HFF-Myc (cell line): ENCODE measurements around the gene CREG2.
A peak's percentile ranks its signal among the peaks of the same experiment; 100 is the strongest.

ENCODE experiments used
- DNase-seq: peaks from one replicate; pipeline ENCODE4 v3.0.0-alpha.2; 2011; ENCODE audit warnings: low read depth; ENCODE audit errors: extremely low read depth
- H3K4me3 ChIP-seq: replicated peaks from 2 replicates; pipeline ENCODE4 v1.5.1; 2011; ENCODE audit warnings: low read depth, mild to moderate bottlenecking, control low read depth, low read length
- CTCF ChIP-seq: IDR thresholded peaks from 2 replicates; pipeline ENCODE4 v1.5.1; 2012; ENCODE audit warnings: mild to moderate bottlenecking, low read depth, low read length, control low read depth; ENCODE audit errors: missing control alignments

CREG2 gene

GRCh38 chr2:101342625-101343008 is 44.7 kb downstream of the CREG2 start:
- no peak for TF ChIP-seq CTCF
- DNase-seq: no peak
- no peak overlapping the region for H3K4me3 ChIP-seq

GRCh38 chr2:101341901-101342624 is 45.2 kb downstream of the CREG2 start:
- no peak overlapping the region for H3K4me3 ChIP-seq
- peak; percentile 66 for DNase-seq
- peak; percentile 91 for TF ChIP-seq CTCF

- no peak for DNase-seq
- H3K4me3 ChIP-seq: no peak overlapping the region
- no peak for TF ChIP-seq CTCF
Observed at GRCh38 chr2:101341421-101341820, 45.9 kb downstream of the CREG2 start.

- TF ChIP-seq CTCF: no peak
- DNase-seq: no peak
- H3K4me3 ChIP-seq: no peak overlapping the region
Observed at GRCh38 chr2:101340141-101340551, 47.2 kb downstream of the CREG2 start.

GRCh38 chr2:101339266-101339880 is 47.9 kb downstream of the CREG2 start:
- no peak for TF ChIP-seq CTCF
- no peak for DNase-seq
- H3K4me3 ChIP-seq: no peak overlapping the region

GRCh38 chr2:101337877-101338276 is 49.4 kb downstream of the CREG2 start:
- TF ChIP-seq CTCF: no peak
- H3K4me3 ChIP-seq: no peak overlapping the region
- DNase-seq: no peak
